Measurements from ENCODE around the gene SEMA4D. TPM values are rescaled to one million over a fixed set of nuclear protein-coding genes. Genes with fewer than 3 reads are reported as not detected.
A peak's percentile ranks its signal among the peaks of the same experiment; 100 is the strongest.

SEMA4D gene
- total RNA-seq, 1 experiment from 2014 or later: 8.0 TPM

DNA sequence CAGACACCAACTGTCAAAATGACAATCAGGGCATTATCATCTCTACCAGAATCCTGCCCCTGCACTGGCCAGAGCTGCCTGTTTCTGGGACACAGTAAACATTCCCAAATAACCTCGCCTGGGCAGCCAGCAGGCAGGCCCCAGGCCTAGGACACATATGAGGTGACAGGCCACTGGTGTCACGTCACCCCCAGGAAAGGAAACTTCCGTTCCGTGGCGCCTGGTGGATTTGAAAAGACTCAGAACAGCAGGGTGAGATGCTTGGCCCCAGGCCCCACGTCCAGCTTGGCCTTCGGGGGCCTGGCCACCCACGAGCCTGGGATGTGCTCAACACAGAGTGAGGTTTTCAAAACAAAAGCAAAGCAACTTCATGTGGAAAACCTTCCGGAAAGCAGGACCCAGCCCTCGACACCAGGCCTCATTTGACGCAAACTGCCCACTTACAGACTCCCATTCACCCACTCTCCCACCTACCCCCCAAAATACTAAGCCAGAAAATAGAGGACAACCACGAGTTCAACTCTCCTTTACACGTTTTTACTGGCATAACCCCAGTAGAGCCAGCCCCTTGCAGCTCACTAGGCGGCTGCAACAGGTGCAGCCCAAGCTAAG is 1.2 kb downstream of the SEMA4D start:
- Histone ChIP-seq H3K27ac (ENCODE audit: low read length) (no peak overlapping the region), H3K27me3 (ENCODE audit: low read length) (no peaks in the 10 kb centered on the region), H3K4me2 (ENCODE audit: low read length) (peak overlapping the region; percentile 83), H3K9me2 (replicated peaks; ENCODE audit: low read length) (no peaks in the 10 kb centered on the region), H3K4me1 (ENCODE audit: insufficient read depth, low read length) (peaks cover 9% of the 10 kb centered on the region; the same call in 1 of the 2 replicates), H3K79me2 (ENCODE audit: low read length) (peaks cover 31% of the 10 kb centered on the region), H3K9ac (ENCODE audit: low read length) (peak overlapping the region; percentile 15; the same call in 1 of the 2 replicates), H3K9me3 (ENCODE audit: low read length) (no peaks in the 10 kb centered on the region), H2AFZ (ENCODE audit: low read length) (peak overlapping the region; percentile 25), H3K36me3 (ENCODE audit: low read depth, low read length) (no peaks in the 10 kb centered on the region), H3F3A (ENCODE audit: low read length, unreplicated experiment) (no peaks in the 10 kb centered on the region), H4K20me1 (ENCODE audit: low read length) (peaks cover 3% of the 10 kb centered on the region; the same call in 1 of the 2 replicates), H3K4me3 (ENCODE audit: low read length) (peak overlapping the region; percentile 64)
- intact Hi-C loops (cut with micrococcal nuclease): no loop called here
- DNase-seq (no peak), ATAC-seq (no peak)
- no peak for TF ChIP-seq EZH2 (IDR thresholded peaks at IDR 0.05; ENCODE audit: low read length, unreplicated experiment)
- TF ChIP-seq EZH2phosphoT487 (IDR thresholded peaks at IDR 0.05; ENCODE audit: borderline replicate concordance, low read length): no peak
- TF ChIP-seq, protein P1, sequence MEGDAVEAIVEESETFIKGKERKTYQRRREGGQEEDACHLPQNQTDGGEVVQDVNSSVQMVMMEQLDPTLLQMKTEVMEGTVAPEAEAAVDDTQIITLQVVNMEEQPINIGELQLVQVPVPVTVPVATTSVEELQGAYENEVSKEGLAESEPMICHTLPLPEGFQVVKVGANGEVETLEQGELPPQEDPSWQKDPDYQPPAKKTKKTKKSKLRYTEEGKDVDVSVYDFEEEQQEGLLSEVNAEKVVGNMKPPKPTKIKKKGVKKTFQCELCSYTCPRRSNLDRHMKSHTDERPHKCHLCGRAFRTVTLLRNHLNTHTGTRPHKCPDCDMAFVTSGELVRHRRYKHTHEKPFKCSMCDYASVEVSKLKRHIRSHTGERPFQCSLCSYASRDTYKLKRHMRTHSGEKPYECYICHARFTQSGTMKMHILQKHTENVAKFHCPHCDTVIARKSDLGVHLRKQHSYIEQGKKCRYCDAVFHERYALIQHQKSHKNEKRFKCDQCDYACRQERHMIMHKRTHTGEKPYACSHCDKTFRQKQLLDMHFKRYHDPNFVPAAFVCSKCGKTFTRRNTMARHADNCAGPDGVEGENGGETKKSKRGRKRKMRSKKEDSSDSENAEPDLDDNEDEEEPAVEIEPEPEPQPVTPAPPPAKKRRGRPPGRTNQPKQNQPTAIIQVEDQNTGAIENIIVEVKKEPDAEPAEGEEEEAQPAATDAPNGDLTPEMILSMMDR (conservative IDR thresholded peaks at IDR 0.05; ENCODE audit: low read depth, low read length): no peak
- TSS peak; percentile 49 for BruUV-seq (replicated peaks)
- CTCF ChIA-PET: no interaction called here
- POLR2A ChIA-PET (ENCODE audit: unreplicated experiment): no interaction called here

DNA sequence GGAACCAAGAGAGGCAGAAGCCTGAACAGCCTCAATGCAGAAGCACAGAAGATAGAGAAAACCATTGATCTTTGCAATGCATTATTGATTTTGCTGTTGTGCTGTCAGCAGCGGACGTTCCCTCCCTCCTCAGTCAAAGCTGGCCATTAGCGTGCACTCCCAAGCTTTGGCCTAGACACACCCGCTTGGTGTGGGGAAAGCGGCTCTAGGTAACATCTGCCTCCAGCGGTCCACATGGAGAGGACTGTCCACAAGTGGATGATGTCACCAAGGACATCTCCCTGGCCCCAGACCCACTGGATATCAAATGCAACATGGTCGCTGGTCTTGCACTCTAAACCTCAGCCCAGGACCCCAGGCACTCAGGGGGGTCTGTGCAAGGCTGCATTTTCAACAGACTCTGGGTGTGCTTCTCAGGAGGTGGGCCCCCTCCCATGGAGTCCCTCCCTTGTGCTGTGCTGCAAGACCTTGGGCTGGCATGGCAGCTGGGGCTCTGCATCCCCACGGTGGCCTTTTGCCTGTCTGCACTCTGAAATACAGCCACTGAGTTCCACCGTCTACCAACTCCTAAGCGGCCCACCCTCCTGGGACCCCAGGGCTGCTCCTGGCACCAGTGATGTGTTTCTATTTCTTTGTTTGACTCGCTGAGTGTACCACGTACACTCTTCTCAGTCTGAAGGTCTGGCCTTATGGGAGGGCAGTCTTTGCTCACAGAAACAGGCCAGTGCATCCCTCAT is 1.9 kb downstream of the SEMA4D start:
- H3K4me3 ChIP-seq (ENCODE audit: low read length): no peak overlapping the region; the same call in 1 of the 2 replicates
- no peaks in the 10 kb centered on the region for H3K36me3 ChIP-seq (ENCODE audit: low read depth, low read length)
- no peaks in the 10 kb centered on the region for H3K9me2 ChIP-seq (replicated peaks; ENCODE audit: low read length)
- H3F3A ChIP-seq (ENCODE audit: low read length, unreplicated experiment): no peaks in the 10 kb centered on the region
- TF ChIP-seq EZH2phosphoT487 (IDR thresholded peaks at IDR 0.05; ENCODE audit: borderline replicate concordance, low read length): no peak
- TF ChIP-seq, protein P1 (conservative IDR thresholded peaks at IDR 0.05; ENCODE audit: low read depth, low read length): no peak
- no peak overlapping the region for H3K9ac ChIP-seq (ENCODE audit: low read length)
- H3K9me3 ChIP-seq (ENCODE audit: low read length): no peaks in the 10 kb centered on the region
- POLR2A ChIA-PET (ENCODE audit: unreplicated experiment): no interaction called here
- DNase-seq (no peak), ATAC-seq (no peak)
- CTCF ChIA-PET: no interaction called here
- H4K20me1 ChIP-seq (ENCODE audit: low read length): peaks cover 3% of the 10 kb centered on the region; the same call in 1 of the 2 replicates
- H3K27me3 ChIP-seq (ENCODE audit: low read length): no peaks in the 10 kb centered on the region
- BruUV-seq (replicated peaks): no TSS peak
- H3K4me1 ChIP-seq (ENCODE audit: insufficient read depth, low read length): peaks cover 9% of the 10 kb centered on the region; the same call in 1 of the 2 replicates
- intact Hi-C loops (cut with micrococcal nuclease): no loop called here
- H3K27ac ChIP-seq (ENCODE audit: low read length): no peak overlapping the region
- no peak overlapping the region for H2AFZ ChIP-seq (ENCODE audit: low read length)
- H3K79me2 ChIP-seq (ENCODE audit: low read length): peaks cover 31% of the 10 kb centered on the region
- H3K4me2 ChIP-seq (ENCODE audit: low read length): peak overlapping the region; percentile 83

DNA sequence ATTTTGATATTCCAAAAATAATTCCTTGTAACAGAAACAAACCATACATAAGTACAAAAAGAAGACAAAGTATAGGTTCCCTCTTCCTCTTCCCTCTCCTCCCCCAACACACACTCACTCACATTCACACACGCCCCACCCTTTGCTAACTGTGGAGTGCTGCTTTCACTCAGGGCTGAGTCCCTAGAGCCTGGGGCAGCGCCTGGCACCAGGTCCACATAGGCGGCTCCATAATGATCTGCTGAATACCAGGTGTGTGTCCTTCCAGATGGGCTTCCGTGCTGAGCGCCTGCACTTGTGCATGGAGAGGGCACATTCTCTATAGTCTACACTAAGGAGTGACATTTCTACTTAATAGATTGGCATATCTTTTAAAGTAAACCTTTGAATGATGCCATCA is 3.7 kb downstream of the SEMA4D start:
- H3K9ac ChIP-seq (ENCODE audit: low read length): no peak overlapping the region

More for the DNA sequence above, 3.7 kb downstream of the SEMA4D start:
- Histone ChIP-seq H3K9me2 (replicated peaks; ENCODE audit: low read length) (no peaks in the 10 kb centered on the region), H3K27me3 (ENCODE audit: low read length) (no peaks in the 10 kb centered on the region), H3K27ac (ENCODE audit: low read length) (no peak overlapping the region), H3K4me3 (ENCODE audit: low read length) (no peak overlapping the region), H3K9me3 (ENCODE audit: low read length) (no peaks in the 10 kb centered on the region), H3F3A (ENCODE audit: low read length, unreplicated experiment) (no peaks in the 10 kb centered on the region), H2AFZ (ENCODE audit: low read length) (no peak overlapping the region), H3K79me2 (ENCODE audit: low read length) (peaks cover 31% of the 10 kb centered on the region), H3K4me2 (ENCODE audit: low read length) (no peak overlapping the region), H4K20me1 (ENCODE audit: low read length) (peaks cover 3% of the 10 kb centered on the region; the same call in 1 of the 2 replicates), H3K36me3 (ENCODE audit: low read depth, low read length) (no peaks in the 10 kb centered on the region), H3K4me1 (ENCODE audit: insufficient read depth, low read length) (peaks cover 9% of the 10 kb centered on the region; the same call in 1 of the 2 replicates)
- CTCF ChIA-PET: no interaction called here
- BruUV-seq (replicated peaks): no TSS peak
- intact Hi-C loops (cut with micrococcal nuclease): no loop called here
- DNase-seq: no peak
- TF ChIP-seq EZH2 (IDR thresholded peaks at IDR 0.05; ENCODE audit: low read length, unreplicated experiment): no peak
- TF ChIP-seq, protein P1 (conservative IDR thresholded peaks at IDR 0.05; ENCODE audit: low read depth, low read length): no peak
- TF ChIP-seq EZH2phosphoT487 (IDR thresholded peaks at IDR 0.05; ENCODE audit: borderline replicate concordance, low read length): no peak
- no peak for ATAC-seq
- POLR2A ChIA-PET (ENCODE audit: unreplicated experiment): no interaction called here
